K562 (cell line): ENCODE data around the gene MYLIP. TPM values are rescaled to one million over a fixed set of nuclear protein-coding genes. Genes with fewer than 3 reads are reported as not detected.

Experiments used
- BMI1 ChIP-seq: fragments of 150-350 bp; IDR thresholded peaks from 2 replicates; pipeline ENCODE4 v1.6.1; 2014; ENCODE audit warnings: low read length
- BRD9 ChIP-seq: fragments of 450-650 bp; IDR thresholded peaks from 2 replicates; pipeline ENCODE4 v1.6.1; 2018; ENCODE audit warnings: low read depth; ENCODE audit not compliant: partially characterized antibody
- CBFA2T3 ChIP-seq: fragments of 450-650 bp; IDR thresholded peaks from 2 replicates; pipeline ENCODE4 v1.6.1; 2017
- CC2D1A ChIP-seq: fragments of 450-650 bp; IDR thresholded peaks from 2 replicates; pipeline ENCODE4 v1.6.1; 2017; ENCODE audit warnings: mild to moderate bottlenecking
- CSDE1 ChIP-seq, 2 experiments: fragments of 450-650 bp; IDR thresholded peaks; 2 replicates each; pipeline ENCODE4 v1.6.1; 2016; ENCODE audit warnings: mild to moderate bottlenecking in 1 of 2
- HOXB6 ChIP-seq: fragments of 250-450 bp; sonication (Bioruptor Pico); IDR thresholded peaks from 2 replicates; pipeline ENCODE4 v1.5.1; 2022; ENCODE audit warnings: mild to moderate bottlenecking, borderline replicate concordance
- LCOR ChIP-seq: sonication (generic); formaldehyde crosslinking; IDR thresholded peaks from 2 replicates; pipeline ENCODE4 v1.8.0; 2022; ENCODE audit warnings: mild to moderate bottlenecking, missing genetic modification reagents
- PCBP1 ChIP-seq: fragments of 200-400 bp; formaldehyde crosslinking; IDR thresholded peaks from 2 replicates; pipeline ENCODE4 v1.6.1; 2018; ENCODE audit warnings: mild to moderate bottlenecking, low read depth, low read length; ENCODE audit not compliant: poor library complexity, severe bottlenecking
- POLR2AphosphoS5 ChIP-seq: IDR thresholded peaks from 2 replicates; pipeline ENCODE4 v1.6.1; 2011; ENCODE audit warnings: mild to moderate bottlenecking, low read depth, low read length, moderate library complexity; ENCODE audit not compliant: control insufficient read depth, insufficient read depth
- RCOR1 ChIP-seq, 2 experiments: IDR thresholded peaks; 2 replicates each; pipeline ENCODE4 v1.6.1; 2012; ENCODE audit warnings: low read depth in 2 of 2, low read length in 2 of 2, borderline replicate concordance in 1 of 2, improper control_type of control experiment in 1 of 2
- TEAD2 ChIP-seq: fragments of 450-650 bp; IDR thresholded peaks from 2 replicates; pipeline ENCODE4 v1.6.1; 2016; ENCODE audit warnings: missing genetic modification characterization, control low read depth, missing compliant biosample characterization
- TSC22D4 ChIP-seq: fragments of 450-650 bp; IDR thresholded peaks from 2 replicates; pipeline ENCODE4 v1.6.1; 2016; ENCODE audit warnings: missing genetic modification characterization, missing biosample characterization, control low read depth
- ZC3H11A ChIP-seq: IDR thresholded peaks from 2 replicates; pipeline ENCODE4 v1.6.1; 2012; ENCODE audit warnings: low read depth, low read length, improper control_type of control experiment
- ZNF146 ChIP-seq: IDR thresholded peaks from one replicate; pipeline ENCODE4 v1.6.1; 2018; ENCODE audit warnings: missing compliant biosample characterization; ENCODE audit not compliant: unreplicated experiment
- ZNF431 ChIP-seq: sonication (generic); formaldehyde crosslinking; IDR thresholded peaks from 2 replicates; pipeline ENCODE4 v1.8.0; 2022; ENCODE audit warnings: mild to moderate bottlenecking, missing genetic modification reagents
- polyA plus RNA-seq, 8 experiments: library from polyadenylated mRNA; depleted of rRNA in 4 of 8; stranded (reverse) in 5 of 8; unstranded in 3 of 8; fragments of >200 nt; fragmentation: Nextera tagmentation in 2 of 8; fragmentation: Illumina TruSeq in 1 of 8; extraction: Ambion mirVana in 2 of 8; extraction: Trizol in 1 of 8; gene quantifications; 2 replicates each; pipeline versions ENCODE4 v1.2.1 to v1.2.3, GENCODE V29; 2011 to 2014; ENCODE audit warnings: inconsistent platforms in 1 of 8, missing spikeins in 1 of 8
- total RNA-seq, 7 experiments: library from RNA; depleted of rRNA in 6 of 7; stranded (reverse); fragments of >200 nt in 6 of 7; fragmentation: Illumina TruSeq in 2 of 7; extraction: Trizol in 2 of 7; gene quantifications; 2 replicates each; pipeline versions ENCODE4 v1.2.1 to v1.2.3, GENCODE V29; 2011 to 2021; ENCODE audit warnings: low replicate concordance in 1 of 7
- TF ChIP-seq, protein P1 (sequence below), 2 experiments: fragments of 250-450 bp in 1 of 2; fragments of 450-650 bp in 1 of 2; sonication (Bioruptor Pico) in 1 of 2; IDR thresholded peaks; 2 replicates each; pipeline versions ENCODE4 v1.6.1 to v1.8.0; 2016 to 2021; ENCODE audit warnings: mild to moderate bottlenecking in 2 of 2, moderate library complexity in 2 of 2, missing compliant biosample characterization in 1 of 2, missing genetic modification characterization in 1 of 2
- TF ChIP-seq, protein P2 (sequence below), 2 experiments: IDR thresholded peaks; 2 replicates each; pipeline ENCODE4 v1.6.1; 2012; ENCODE audit warnings: improper control_type of control experiment in 2 of 2, low read depth in 2 of 2, low read length in 2 of 2, borderline replicate concordance in 1 of 2
- TF ChIP-seq, protein P3 (sequence below), 2 experiments: fragments of 450-650 bp in 1 of 2; sonication (generic) in 1 of 2; formaldehyde crosslinking in 1 of 2; IDR thresholded peaks in 1 of 2; conservative IDR thresholded peaks in 1 of 2; 2 replicates each; pipeline versions ENCODE4 v1.6.1 to v1.8.1; 2016 to 2023; ENCODE audit warnings: mild to moderate bottlenecking in 2 of 2, moderate library complexity in 2 of 2, inconsistent platforms in 1 of 2, missing genetic modification reagents in 1 of 2
- TF ChIP-seq, protein P4 (sequence below), 2 experiments: fragments of 450-650 bp; IDR thresholded peaks; 2 replicates each; pipeline ENCODE4 v1.6.1; 2018; ENCODE audit warnings: mild to moderate bottlenecking in 2 of 2, low read depth in 1 of 2; ENCODE audit not compliant: partially characterized antibody in 2 of 2

MYLIP gene
- total and polyA plus RNA-seq, 9 of the 15 experiments (the other 6 are each of a cell fraction or from before 2014, with no cell fraction given): 10.8 to 43.5 (median 31.5) TPM

DNA sequence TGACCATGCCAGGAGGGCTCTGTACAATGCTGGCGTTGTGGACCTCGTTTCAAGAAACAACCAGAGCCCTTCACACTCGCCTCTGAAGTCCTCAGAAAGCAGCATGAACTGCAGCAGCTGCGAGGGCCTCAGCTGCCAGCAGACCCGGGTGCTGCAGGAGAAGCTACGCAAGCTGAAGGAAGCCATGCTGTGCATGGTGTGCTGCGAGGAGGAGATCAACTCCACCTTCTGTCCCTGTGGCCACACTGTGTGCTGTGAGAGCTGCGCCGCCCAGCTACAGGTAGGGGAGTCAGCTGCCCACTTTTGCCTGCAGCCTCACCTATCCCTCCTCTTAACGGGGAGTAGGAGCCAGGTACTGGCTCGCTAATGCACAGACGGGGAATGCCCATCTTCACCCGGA lies 16.2 kb downstream of the MYLIP start (continued):
- no peak for TF ChIP-seq TEAD2
- no peak for TF ChIP-seq CSDE1 (IDR thresholded peaks at IDR 0.05)
- TF ChIP-seq, protein P1, sequence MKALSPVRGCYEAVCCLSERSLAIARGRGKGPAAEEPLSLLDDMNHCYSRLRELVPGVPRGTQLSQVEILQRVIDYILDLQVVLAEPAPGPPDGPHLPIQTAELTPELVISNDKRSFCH (CRISPR knock-in tag; IDR thresholded peaks at IDR 0.05): no peak
- TF ChIP-seq, protein P1 (tag; IDR thresholded peaks at IDR 0.05): no peak
- TF ChIP-seq HOXB6: no peak
- no peak for TF ChIP-seq ZNF146
- TF ChIP-seq ZNF431 (CRISPR knock-in tag): no peak
- no peak for TF ChIP-seq CBFA2T3
- TF ChIP-seq, protein P2, sequence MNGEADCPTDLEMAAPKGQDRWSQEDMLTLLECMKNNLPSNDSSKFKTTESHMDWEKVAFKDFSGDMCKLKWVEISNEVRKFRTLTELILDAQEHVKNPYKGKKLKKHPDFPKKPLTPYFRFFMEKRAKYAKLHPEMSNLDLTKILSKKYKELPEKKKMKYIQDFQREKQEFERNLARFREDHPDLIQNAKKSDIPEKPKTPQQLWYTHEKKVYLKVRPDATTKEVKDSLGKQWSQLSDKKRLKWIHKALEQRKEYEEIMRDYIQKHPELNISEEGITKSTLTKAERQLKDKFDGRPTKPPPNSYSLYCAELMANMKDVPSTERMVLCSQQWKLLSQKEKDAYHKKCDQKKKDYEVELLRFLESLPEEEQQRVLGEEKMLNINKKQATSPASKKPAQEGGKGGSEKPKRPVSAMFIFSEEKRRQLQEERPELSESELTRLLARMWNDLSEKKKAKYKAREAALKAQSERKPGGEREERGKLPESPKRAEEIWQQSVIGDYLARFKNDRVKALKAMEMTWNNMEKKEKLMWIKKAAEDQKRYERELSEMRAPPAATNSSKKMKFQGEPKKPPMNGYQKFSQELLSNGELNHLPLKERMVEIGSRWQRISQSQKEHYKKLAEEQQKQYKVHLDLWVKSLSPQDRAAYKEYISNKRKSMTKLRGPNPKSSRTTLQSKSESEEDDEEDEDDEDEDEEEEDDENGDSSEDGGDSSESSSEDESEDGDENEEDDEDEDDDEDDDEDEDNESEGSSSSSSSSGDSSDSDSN (IDR thresholded peaks at IDR 0.05; ENCODE audit: borderline replicate concordance in 1 of 2, low read depth in 2 of 2, low read length in 2 of 2): no peak
- TF ChIP-seq ZC3H11A: no peak
- TF ChIP-seq, protein P3, sequence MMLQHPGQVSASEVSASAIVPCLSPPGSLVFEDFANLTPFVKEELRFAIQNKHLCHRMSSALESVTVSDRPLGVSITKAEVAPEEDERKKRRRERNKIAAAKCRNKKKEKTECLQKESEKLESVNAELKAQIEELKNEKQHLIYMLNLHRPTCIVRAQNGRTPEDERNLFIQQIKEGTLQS (IDR thresholded peaks at IDR 0.05): no peak
- TF ChIP-seq, protein P3 (CRISPR knock-in tag; conservative IDR thresholded peaks at IDR 0.05): no peak
- no peak for TF ChIP-seq TSC22D4
- TF ChIP-seq CC2D1A: no peak
- TF ChIP-seq POLR2AphosphoS5: peak; percentile 33
- TF ChIP-seq, protein P4, sequence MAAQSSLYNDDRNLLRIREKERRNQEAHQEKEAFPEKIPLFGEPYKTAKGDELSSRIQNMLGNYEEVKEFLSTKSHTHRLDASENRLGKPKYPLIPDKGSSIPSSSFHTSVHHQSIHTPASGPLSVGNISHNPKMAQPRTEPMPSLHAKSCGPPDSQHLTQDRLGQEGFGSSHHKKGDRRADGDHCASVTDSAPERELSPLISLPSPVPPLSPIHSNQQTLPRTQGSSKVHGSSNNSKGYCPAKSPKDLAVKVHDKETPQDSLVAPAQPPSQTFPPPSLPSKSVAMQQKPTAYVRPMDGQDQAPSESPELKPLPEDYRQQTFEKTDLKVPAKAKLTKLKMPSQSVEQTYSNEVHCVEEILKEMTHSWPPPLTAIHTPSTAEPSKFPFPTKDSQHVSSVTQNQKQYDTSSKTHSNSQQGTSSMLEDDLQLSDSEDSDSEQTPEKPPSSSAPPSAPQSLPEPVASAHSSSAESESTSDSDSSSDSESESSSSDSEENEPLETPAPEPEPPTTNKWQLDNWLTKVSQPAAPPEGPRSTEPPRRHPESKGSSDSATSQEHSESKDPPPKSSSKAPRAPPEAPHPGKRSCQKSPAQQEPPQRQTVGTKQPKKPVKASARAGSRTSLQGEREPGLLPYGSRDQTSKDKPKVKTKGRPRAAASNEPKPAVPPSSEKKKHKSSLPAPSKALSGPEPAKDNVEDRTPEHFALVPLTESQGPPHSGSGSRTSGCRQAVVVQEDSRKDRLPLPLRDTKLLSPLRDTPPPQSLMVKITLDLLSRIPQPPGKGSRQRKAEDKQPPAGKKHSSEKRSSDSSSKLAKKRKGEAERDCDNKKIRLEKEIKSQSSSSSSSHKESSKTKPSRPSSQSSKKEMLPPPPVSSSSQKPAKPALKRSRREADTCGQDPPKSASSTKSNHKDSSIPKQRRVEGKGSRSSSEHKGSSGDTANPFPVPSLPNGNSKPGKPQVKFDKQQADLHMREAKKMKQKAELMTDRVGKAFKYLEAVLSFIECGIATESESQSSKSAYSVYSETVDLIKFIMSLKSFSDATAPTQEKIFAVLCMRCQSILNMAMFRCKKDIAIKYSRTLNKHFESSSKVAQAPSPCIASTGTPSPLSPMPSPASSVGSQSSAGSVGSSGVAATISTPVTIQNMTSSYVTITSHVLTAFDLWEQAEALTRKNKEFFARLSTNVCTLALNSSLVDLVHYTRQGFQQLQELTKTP (IDR thresholded peaks at IDR 0.05; ENCODE audit: low read depth in 1 of 2, partially characterized antibody in 2 of 2): no peak
- TF ChIP-seq BRD9: no peak
- TF ChIP-seq LCOR (CRISPR knock-in tag): no peak
- no peak for TF ChIP-seq RCOR1 (IDR thresholded peaks at IDR 0.05; ENCODE audit: borderline replicate concordance in 1 of 2, low read depth in 2 of 2, low read length in 2 of 2)
- TF ChIP-seq PCBP1: no peak
- no peak for TF ChIP-seq BMI1
